ENCODE measurements around the gene APOA1.

- TF ChIP-seq CTCF (IDR thresholded peaks at IDR 0.05; ENCODE audit: insufficient read depth, low read length, poor library complexity, severe bottlenecking) (no peak), EZH2phosphoT487 (conservative IDR thresholded peaks at IDR 0.05; ENCODE audit: low read length) (no peak)
Observed at GRCh38 chr11:116844722-116845121, 7.3 kb upstream of the APOA1 start.
